Suprapubic skin (tissue), 4 donors: Measurements from ENCODE around the gene HOXD9. TPM values are rescaled to one million over a fixed set of nuclear protein-coding genes. Genes with fewer than 3 reads are reported as not detected.

Experiments
- DNase-seq, 2 donors: peaks; one replicate each; pipeline ENCODE4 v3.0.0-alpha.2; 2019; ENCODE audit warnings: low spot score in 2 of 2
- H3K27ac ChIP-seq: fragments of 200-600 bp; sonication (generic); one replicate; pipeline ENCODE4 v1.5.1; 2019
- H3K27me3 ChIP-seq: fragments of 200-600 bp; sonication (generic); one replicate; pipeline ENCODE4 v1.5.1; 2019
- H3K36me3 ChIP-seq: fragments of 200-600 bp; sonication (generic); one replicate; pipeline ENCODE4 v1.5.1; 2019
- H3K4me1 ChIP-seq: fragments of 200-600 bp; sonication (generic); one replicate; pipeline ENCODE4 v1.5.1; 2019
- H3K4me3 ChIP-seq: fragments of 200-600 bp; sonication (generic); one replicate; pipeline ENCODE4 v1.5.1; 2019; ENCODE audit warnings: mild to moderate bottlenecking
- H3K9me3 ChIP-seq: fragments of 200-600 bp; sonication (generic); one replicate; pipeline ENCODE4 v1.5.1; 2019
- CTCF ChIP-seq, 2 donors: fragments of 200-600 bp in 1 of 2; fragments of 450-650 bp in 1 of 2; sonication (generic) in 1 of 2; IDR thresholded peaks; one replicate each; pipeline ENCODE4 v1.5.1; 2016 to 2019; ENCODE audit warnings: antibody characterized with exemption in 2 of 2, mild to moderate bottlenecking in 1 of 2, moderate library complexity in 1 of 2
- EP300 ChIP-seq: sonication (generic); formaldehyde crosslinking; IDR thresholded peaks from one replicate; pipeline ENCODE4 v1.6.1; 2017; ENCODE audit warnings: antibody characterized with exemption
- POLR2A ChIP-seq, 2 donors: fragments of 450-650 bp; IDR thresholded peaks; one replicate each; pipeline ENCODE4 v1.6.1; 2017; ENCODE audit warnings: antibody characterized with exemption in 2 of 2, mild to moderate bottlenecking in 2 of 2, moderate library complexity in 2 of 2
- POLR2AphosphoS5 ChIP-seq, 3 donors: sonication (generic); formaldehyde crosslinking; IDR thresholded peaks; one replicate each; pipeline ENCODE4 v1.6.1; 2017; ENCODE audit warnings: antibody characterized with exemption in 3 of 3
- WGBS: methylation state at CpG from one replicate; pipeline ENCODE4 v1.1.5; 2018; 5-methylcytosine and 5-hydroxymethylcytosine counted together
- total RNA-seq, 4 donors: library from RNA; depleted of rRNA; stranded (reverse); fragments of >200 nt; gene quantifications; one replicate each; pipeline ENCODE4 v1.1.0, GENCODE V29; 2016

The HOXD9 gene
- total RNA-seq, 4 donors from 2014 or later = 0.26 to 3.1 (median 2.6) TPM; not detected in 1

GRCh38 chr2:176076796-176077195 is 45.7 kb upstream of the HOXD9 start:
- no peak for TF ChIP-seq CTCF (IDR thresholded peaks at IDR 0.05)
- no peak for TF ChIP-seq POLR2A (IDR thresholded peaks at IDR 0.05)
- no peak for TF ChIP-seq EP300
- no peak for TF ChIP-seq POLR2AphosphoS5 (IDR thresholded peaks at IDR 0.05)
- H3K36me3 ChIP-seq = no peaks in the 10 kb centered on the region
- no peak overlapping the region for H3K27ac ChIP-seq
- H3K4me1 ChIP-seq = peaks cover 20% of the 10 kb centered on the region
- WGBS = 25% methylated on average over 2 of the region's 2 CpGs
- DNase-seq = no peak
- peaks cover 100% of the 10 kb centered on the region for H3K27me3 ChIP-seq
- H3K9me3 ChIP-seq = no peaks in the 10 kb centered on the region
- no peak overlapping the region for H3K4me3 ChIP-seq

GRCh38 chr2:176078541-176079284 is 43.8 kb upstream of the HOXD9 start:
- no peaks in the 10 kb centered on the region for H3K9me3 ChIP-seq
- no peak for DNase-seq
- no peak overlapping the region for H3K27ac ChIP-seq
- no peaks in the 10 kb centered on the region for H3K36me3 ChIP-seq
- no peak overlapping the region for H3K4me3 ChIP-seq
- WGBS = 12% methylated on average over 25 of the region's 25 CpGs
- TF ChIP-seq POLR2A (IDR thresholded peaks at IDR 0.05) (no peak), CTCF (IDR thresholded peaks at IDR 0.05) (no peak), POLR2AphosphoS5 (IDR thresholded peaks at IDR 0.05) (no peak), EP300 (no peak)
- peaks cover 100% of the 10 kb centered on the region for H3K27me3 ChIP-seq
- peaks cover 30% of the 10 kb centered on the region for H3K4me1 ChIP-seq

GRCh38 chr2:176079285-176079830 is 43.2 kb upstream of the HOXD9 start:
- H3K4me1 ChIP-seq = peaks cover 30% of the 10 kb centered on the region
- peaks cover 100% of the 10 kb centered on the region for H3K27me3 ChIP-seq
- 8% methylated on average over 30 of the region's 30 CpGs for WGBS
- H3K4me3 ChIP-seq = peak overlapping the region; percentile 41
- H3K36me3 ChIP-seq = no peaks in the 10 kb centered on the region
- no peak for DNase-seq
- H3K27ac ChIP-seq = no peak overlapping the region
- no peaks in the 10 kb centered on the region for H3K9me3 ChIP-seq
- no peak for TF ChIP-seq CTCF (IDR thresholded peaks at IDR 0.05)
- no peak for TF ChIP-seq POLR2AphosphoS5 (IDR thresholded peaks at IDR 0.05)

GRCh38 chr2:176079831-176080539 is 42.5 kb upstream of the HOXD9 start:
- DNase-seq = no peak
- 6% methylated on average over 29 of the region's 86 CpGs for WGBS
- Histone ChIP-seq H3K27me3 (peaks cover 100% of the 10 kb centered on the region), H3K4me3 (peak overlapping the region; percentile 41), H3K9me3 (no peaks in the 10 kb centered on the region), H3K4me1 (peaks cover 36% of the 10 kb centered on the region), H3K36me3 (no peaks in the 10 kb centered on the region), H3K27ac (no peak overlapping the region)
- TF ChIP-seq EP300 (no peak), CTCF (IDR thresholded peaks at IDR 0.05) (peak in 1 of 2 donors; percentile 61), POLR2AphosphoS5 (IDR thresholded peaks at IDR 0.05) (no peak), POLR2A (IDR thresholded peaks at IDR 0.05) (no peak)
